H1 (cell line): ENCODE results near the gene ZSWIM6. TPM values are rescaled to one million over a fixed set of nuclear protein-coding genes. Genes with fewer than 3 reads are reported as not detected.

ENCODE experiments used
- ASH2L ChIP-seq: fragments of 200-600, 300-600 bp; sonication (generic); IDR thresholded peaks from one replicate; pipeline ENCODE4 v1.7.1; 2017; ENCODE audit warnings: low read length
- SIN3A ChIP-seq, 2 experiments: IDR thresholded peaks in 1 of 2; conservative IDR thresholded peaks in 1 of 2; 2 replicates each; pipeline ENCODE4 v1.6.1; 2011 to 2012; ENCODE audit warnings: low read length in 2 of 2, improper control_type of control experiment in 1 of 2, low read depth in 1 of 2, mild to moderate bottlenecking in 1 of 2
- SP2 ChIP-seq: IDR thresholded peaks from 2 replicates; pipeline ENCODE4 v1.6.1; 2012; ENCODE audit warnings: mild to moderate bottlenecking, low read length, inconsistent platforms
- SUZ12 ChIP-seq: fragments of 200-600 bp; sonication (generic); IDR thresholded peaks from 2 replicates; pipeline ENCODE4 v1.6.1; 2012; ENCODE audit warnings: mild to moderate bottlenecking, inconsistent platforms, low read length, moderate library complexity, mixed read lengths
- TCF12 ChIP-seq: IDR thresholded peaks from 2 replicates; pipeline ENCODE4 v1.6.1; 2011; ENCODE audit warnings: low read depth, mild to moderate bottlenecking, low read length
- polyA plus RNA-seq, 7 experiments: library from polyadenylated mRNA; depleted of rRNA in 3 of 7; stranded (reverse) in 5 of 7; unstranded in 2 of 7; fragments of >200 nt in 5 of 7; fragments of 200-250 nt in 2 of 7; gene quantifications; 1 replicate in 5 of 7; 2 replicates in 1 of 7; 4 replicates in 1 of 7; pipeline versions ENCODE4 v1.2.1 to v1.2.3, GENCODE V29; 2011 to 2013; ENCODE audit warnings: missing spikeins in 2 of 7, mixed read lengths in 2 of 7
- total RNA-seq: library from RNA; stranded (reverse); fragmentation: NEBNext Ultra II Directional; extraction: Animal tissue kit (Norgen Biotek cat#: 25700); gene quantifications from 2 replicates; pipeline ENCODE4 v1.2.1, GENCODE V29; 2021
- TF ChIP-seq, protein P1 (sequence below): fragments of 300-600 bp; sonication (generic); IDR thresholded peaks from 2 replicates; pipeline ENCODE4 v1.7.1; 2012; ENCODE audit warnings: low read length, moderate library complexity, mild to moderate bottlenecking, inconsistent platforms; ENCODE audit not compliant: insufficient replicate concordance

ZSWIM6 gene
- total and polyA plus RNA-seq, 2 of the 8 experiments (the other 6 are each of a cell fraction or from before 2014, with no cell fraction given): 7.9 to 12.4 TPM

DNA sequence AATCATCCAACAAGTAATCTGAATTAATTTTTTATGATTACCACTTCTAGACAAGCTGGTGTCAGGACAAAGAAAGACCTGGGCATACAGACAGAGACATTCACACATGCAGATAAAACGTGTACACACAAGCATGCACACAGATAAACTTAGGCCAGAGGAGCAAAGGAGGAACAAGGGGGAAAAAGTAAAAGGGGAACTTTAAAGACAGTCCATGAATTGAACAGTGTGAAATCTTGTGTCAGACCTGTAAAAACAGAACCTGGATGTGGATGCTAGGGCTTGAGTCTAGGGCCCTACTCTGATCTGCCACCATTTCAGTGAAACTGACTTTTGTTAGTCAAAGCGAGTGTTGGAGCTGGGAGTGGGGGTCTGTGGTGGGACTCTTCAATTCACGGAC is 11.2 kb upstream of the ZSWIM6 start (continued):
- TF ChIP-seq, protein P1, sequence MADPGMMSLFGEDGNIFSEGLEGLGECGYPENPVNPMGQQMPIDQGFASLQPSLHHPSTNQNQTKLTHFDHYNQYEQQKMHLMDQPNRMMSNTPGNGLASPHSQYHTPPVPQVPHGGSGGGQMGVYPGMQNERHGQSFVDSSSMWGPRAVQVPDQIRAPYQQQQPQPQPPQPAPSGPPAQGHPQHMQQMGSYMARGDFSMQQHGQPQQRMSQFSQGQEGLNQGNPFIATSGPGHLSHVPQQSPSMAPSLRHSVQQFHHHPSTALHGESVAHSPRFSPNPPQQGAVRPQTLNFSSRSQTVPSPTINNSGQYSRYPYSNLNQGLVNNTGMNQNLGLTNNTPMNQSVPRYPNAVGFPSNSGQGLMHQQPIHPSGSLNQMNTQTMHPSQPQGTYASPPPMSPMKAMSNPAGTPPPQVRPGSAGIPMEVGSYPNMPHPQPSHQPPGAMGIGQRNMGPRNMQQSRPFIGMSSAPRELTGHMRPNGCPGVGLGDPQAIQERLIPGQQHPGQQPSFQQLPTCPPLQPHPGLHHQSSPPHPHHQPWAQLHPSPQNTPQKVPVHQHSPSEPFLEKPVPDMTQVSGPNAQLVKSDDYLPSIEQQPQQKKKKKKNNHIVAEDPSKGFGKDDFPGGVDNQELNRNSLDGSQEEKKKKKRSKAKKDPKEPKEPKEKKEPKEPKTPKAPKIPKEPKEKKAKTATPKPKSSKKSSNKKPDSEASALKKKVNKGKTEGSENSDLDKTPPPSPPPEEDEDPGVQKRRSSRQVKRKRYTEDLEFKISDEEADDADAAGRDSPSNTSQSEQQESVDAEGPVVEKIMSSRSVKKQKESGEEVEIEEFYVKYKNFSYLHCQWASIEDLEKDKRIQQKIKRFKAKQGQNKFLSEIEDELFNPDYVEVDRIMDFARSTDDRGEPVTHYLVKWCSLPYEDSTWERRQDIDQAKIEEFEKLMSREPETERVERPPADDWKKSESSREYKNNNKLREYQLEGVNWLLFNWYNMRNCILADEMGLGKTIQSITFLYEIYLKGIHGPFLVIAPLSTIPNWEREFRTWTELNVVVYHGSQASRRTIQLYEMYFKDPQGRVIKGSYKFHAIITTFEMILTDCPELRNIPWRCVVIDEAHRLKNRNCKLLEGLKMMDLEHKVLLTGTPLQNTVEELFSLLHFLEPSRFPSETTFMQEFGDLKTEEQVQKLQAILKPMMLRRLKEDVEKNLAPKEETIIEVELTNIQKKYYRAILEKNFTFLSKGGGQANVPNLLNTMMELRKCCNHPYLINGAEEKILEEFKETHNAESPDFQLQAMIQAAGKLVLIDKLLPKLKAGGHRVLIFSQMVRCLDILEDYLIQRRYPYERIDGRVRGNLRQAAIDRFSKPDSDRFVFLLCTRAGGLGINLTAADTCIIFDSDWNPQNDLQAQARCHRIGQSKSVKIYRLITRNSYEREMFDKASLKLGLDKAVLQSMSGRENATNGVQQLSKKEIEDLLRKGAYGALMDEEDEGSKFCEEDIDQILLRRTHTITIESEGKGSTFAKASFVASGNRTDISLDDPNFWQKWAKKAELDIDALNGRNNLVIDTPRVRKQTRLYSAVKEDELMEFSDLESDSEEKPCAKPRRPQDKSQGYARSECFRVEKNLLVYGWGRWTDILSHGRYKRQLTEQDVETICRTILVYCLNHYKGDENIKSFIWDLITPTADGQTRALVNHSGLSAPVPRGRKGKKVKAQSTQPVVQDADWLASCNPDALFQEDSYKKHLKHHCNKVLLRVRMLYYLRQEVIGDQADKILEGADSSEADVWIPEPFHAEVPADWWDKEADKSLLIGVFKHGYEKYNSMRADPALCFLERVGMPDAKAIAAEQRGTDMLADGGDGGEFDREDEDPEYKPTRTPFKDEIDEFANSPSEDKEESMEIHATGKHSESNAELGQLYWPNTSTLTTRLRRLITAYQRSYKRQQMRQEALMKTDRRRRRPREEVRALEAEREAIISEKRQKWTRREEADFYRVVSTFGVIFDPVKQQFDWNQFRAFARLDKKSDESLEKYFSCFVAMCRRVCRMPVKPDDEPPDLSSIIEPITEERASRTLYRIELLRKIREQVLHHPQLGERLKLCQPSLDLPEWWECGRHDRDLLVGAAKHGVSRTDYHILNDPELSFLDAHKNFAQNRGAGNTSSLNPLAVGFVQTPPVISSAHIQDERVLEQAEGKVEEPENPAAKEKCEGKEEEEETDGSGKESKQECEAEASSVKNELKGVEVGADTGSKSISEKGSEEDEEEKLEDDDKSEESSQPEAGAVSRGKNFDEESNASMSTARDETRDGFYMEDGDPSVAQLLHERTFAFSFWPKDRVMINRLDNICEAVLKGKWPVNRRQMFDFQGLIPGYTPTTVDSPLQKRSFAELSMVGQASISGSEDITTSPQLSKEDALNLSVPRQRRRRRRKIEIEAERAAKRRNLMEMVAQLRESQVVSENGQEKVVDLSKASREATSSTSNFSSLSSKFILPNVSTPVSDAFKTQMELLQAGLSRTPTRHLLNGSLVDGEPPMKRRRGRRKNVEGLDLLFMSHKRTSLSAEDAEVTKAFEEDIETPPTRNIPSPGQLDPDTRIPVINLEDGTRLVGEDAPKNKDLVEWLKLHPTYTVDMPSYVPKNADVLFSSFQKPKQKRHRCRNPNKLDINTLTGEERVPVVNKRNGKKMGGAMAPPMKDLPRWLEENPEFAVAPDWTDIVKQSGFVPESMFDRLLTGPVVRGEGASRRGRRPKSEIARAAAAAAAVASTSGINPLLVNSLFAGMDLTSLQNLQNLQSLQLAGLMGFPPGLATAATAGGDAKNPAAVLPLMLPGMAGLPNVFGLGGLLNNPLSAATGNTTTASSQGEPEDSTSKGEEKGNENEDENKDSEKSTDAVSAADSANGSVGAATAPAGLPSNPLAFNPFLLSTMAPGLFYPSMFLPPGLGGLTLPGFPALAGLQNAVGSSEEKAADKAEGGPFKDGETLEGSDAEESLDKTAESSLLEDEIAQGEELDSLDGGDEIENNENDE: no peak
- TF ChIP-seq TCF12 (no peak), SIN3A (conservative IDR thresholded peaks at IDR 0.05 in 1 of 2, IDR thresholded peaks at IDR 0.05 in 1 of 2; ENCODE audit: low read depth in 1 of 2, low read length in 2 of 2) (no peak), SP2 (no peak), ASH2L (no peak), SUZ12 (no peak)
